GM06990 (cell line): Measurements from ENCODE around the gene ST8SIA6.
"Not testable (repeated sequence)": the region's sequence is repeated elsewhere in the genome, so short reads cannot be mapped to it uniquely, and the experiment has no call there.

Experiments used
- DNase-seq: peaks from one replicate; pipeline ENCODE4 v3.0.0-alpha.2; 2011; ENCODE audit not compliant: insufficient read length; ENCODE audit errors: extremely low read depth
- H3K27me3 ChIP-seq: replicated peaks from 2 replicates; pipeline ENCODE4 v1.6.0; 2011; ENCODE audit warnings: low read length; ENCODE audit not compliant: control insufficient read depth, insufficient read depth
- H3K36me3 ChIP-seq: 2 replicates; pipeline ENCODE4 v1.5.1; 2011; ENCODE audit warnings: low read length; ENCODE audit not compliant: control insufficient read depth, insufficient read depth
- H3K4me3 ChIP-seq: replicated peaks from 2 replicates; pipeline ENCODE4 v1.5.1; 2011; ENCODE audit warnings: low read depth, mild to moderate bottlenecking, control low read depth, low read length
- TF ChIP-seq, protein P1 (sequence below): IDR thresholded peaks from 2 replicates; pipeline ENCODE4 v1.5.1; 2011; ENCODE audit warnings: low read length, control low read depth, mild to moderate bottlenecking, inconsistent platforms; ENCODE audit not compliant: insufficient read depth, poor library complexity, severe bottlenecking

Gene ST8SIA6

DNA sequence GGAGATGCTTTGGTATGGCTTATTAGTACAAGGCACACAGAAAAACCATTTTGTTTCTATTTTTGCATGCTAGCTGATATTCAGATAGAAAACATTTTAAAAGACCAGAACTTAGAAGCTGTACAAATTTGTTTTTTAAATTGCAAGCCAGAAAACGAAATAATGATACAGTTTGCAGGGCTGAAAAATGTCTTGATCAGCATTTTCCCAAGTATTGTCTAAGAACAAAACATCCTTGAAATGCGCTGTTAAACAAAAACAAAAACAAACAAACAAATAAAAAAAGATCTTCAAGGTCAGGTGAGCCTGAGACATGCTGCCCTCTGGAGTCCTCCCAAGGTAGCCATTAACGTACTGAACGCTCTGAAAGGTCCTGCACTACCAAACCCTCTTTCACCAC, 128.0 kb downstream of the ST8SIA6 start:
- H3K4me3 ChIP-seq, result no peak overlapping the region
- TF ChIP-seq, protein P1, sequence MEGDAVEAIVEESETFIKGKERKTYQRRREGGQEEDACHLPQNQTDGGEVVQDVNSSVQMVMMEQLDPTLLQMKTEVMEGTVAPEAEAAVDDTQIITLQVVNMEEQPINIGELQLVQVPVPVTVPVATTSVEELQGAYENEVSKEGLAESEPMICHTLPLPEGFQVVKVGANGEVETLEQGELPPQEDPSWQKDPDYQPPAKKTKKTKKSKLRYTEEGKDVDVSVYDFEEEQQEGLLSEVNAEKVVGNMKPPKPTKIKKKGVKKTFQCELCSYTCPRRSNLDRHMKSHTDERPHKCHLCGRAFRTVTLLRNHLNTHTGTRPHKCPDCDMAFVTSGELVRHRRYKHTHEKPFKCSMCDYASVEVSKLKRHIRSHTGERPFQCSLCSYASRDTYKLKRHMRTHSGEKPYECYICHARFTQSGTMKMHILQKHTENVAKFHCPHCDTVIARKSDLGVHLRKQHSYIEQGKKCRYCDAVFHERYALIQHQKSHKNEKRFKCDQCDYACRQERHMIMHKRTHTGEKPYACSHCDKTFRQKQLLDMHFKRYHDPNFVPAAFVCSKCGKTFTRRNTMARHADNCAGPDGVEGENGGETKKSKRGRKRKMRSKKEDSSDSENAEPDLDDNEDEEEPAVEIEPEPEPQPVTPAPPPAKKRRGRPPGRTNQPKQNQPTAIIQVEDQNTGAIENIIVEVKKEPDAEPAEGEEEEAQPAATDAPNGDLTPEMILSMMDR, result no peak
- no peak for DNase-seq
- no peaks in the 10 kb centered on the region for H3K27me3 ChIP-seq
- no peaks in the 10 kb centered on the region for H3K36me3 ChIP-seq

DNA sequence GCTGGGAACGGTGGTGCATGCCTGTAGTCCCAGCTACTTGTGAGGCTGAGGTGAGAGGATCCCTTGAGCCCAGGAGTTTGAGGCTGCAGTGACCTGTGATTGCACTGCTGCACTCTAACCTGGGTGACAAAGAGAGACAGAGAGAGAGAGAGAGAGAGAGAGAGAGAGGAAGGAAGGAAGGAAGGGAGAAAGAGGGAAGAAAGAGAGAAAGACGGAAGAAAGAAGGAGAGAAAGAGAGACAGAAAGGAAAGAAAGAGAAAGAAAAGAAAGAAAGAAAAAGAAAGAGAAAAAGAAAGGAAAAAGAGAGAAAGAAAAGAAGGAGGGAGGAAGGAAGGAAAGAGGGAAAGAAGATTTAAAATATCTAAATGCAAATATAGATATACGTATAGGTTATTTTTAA, 132.4 kb downstream of the ST8SIA6 start:
- H3K27me3 ChIP-seq, H3K36me3 ChIP-seq, H3K4me3 ChIP-seq, DNase-seq: not testable (repeated sequence)

DNA sequence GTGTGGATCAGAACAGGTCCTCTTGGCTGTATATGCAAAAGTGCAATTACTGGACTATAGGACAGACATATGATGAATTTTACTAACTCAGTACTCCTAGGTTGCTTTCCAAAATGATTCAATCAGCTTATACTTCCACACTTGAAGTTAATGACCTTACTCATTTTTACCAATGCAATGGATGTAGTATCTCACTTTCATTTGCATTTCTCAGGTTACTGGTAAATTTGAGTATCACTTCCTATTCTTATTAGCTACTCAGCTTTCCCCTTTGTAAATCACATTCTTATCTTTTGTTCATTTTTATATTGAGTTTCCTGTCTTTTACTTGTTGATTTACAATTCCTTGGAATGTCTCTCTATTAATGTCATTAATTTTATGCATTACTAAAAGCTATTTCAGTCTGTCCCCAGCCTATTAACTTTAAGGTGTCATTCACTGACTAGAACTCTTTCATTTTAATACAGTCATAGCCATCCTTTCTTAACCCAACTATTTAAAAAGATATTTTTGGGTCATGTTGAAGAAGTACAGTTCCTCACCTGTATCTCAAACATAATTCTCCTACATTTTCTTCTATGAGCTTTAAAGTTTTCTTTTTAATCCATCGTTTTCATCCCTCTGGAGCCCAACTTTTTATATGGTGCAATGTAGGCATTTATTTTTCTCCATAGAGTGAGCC, 137.8 kb downstream of the ST8SIA6 start:
- TF ChIP-seq, protein P1, result no peak
- Histone ChIP-seq H3K4me3 (no peak overlapping the region), H3K36me3 (no peaks in the 10 kb centered on the region), H3K27me3 (no peaks in the 10 kb centered on the region)
- DNase-seq, result peak; percentile 15

DNA sequence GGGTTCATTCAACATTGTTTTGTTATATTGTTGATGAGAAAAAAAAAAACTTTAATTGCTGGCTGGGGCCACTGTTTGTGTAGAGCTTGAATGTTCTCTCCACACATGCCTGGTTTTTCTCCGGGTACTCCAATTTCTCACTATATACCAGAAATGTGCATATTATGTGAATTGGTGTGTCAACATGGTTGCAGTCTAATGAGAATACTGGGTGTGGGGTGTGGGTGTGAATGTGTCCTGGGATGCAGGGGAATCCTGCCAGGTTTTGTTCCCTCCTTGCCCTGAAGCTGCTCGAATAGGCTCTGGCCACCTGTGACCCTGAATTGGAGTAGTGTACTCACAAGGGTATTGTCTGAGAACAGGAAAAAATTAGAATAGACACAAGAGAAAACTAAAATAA, 145.0 kb downstream of the ST8SIA6 start:
- no peak overlapping the region for H3K4me3 ChIP-seq
- H3K36me3 ChIP-seq, result no peaks in the 10 kb centered on the region
- DNase-seq, result no peak
- TF ChIP-seq, protein P1, result no peak
- H3K27me3 ChIP-seq, result no peaks in the 10 kb centered on the region

DNA sequence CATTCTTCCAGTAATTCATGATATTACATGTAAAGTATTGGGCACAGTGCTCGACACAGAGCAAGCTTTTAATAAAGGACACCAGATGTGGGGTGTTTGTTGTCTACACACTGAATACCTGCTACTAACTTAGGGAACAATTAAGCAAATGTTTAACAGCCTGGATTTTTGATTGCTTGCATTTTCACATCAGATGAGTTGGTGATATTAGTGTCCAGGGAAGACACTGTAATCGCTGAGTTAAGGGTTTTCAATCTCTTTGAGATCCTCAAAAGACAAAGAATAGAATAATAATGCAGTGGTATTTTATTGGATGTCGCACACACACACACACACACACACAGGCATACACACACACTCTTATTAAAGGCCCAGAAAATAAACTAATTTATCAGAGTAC, 147.3 kb downstream of the ST8SIA6 start:
- TF ChIP-seq, protein P1, result no peak
- H3K27me3 ChIP-seq, result no peaks in the 10 kb centered on the region
- no peak overlapping the region for H3K4me3 ChIP-seq
- no peaks in the 10 kb centered on the region for H3K36me3 ChIP-seq
- DNase-seq, result no peak

DNA sequence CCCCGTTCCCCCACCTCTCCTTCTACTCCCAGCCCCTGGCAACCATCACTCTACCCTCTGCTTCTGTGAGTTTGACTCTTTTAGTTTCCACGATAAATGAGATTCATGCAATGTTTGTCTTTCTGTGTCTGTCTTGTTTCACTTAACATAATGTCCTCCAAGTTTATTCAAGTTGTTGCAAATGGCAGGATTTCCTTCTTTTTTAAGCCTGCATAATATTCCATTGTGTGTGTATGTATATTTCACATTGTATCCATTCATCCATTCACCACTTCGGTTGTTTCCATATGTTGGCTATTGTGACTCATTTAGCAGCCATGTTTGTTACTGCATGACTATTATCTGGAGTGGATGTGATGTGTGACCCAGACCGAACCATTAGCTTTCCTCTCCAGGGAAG, 162.0 kb downstream of the ST8SIA6 start:
- Histone ChIP-seq H3K4me3 (no peak overlapping the region), H3K27me3 (no peaks in the 10 kb centered on the region), H3K36me3 (no peaks in the 10 kb centered on the region)
- TF ChIP-seq, protein P1, result no peak
- DNase-seq, result no peak
